GM12878 (cell line): ENCODE measurements around the gene DISC1. TPM values are rescaled to one million over a fixed set of nuclear protein-coding genes. Genes with fewer than 3 reads are reported as not detected.
A peak's percentile ranks its signal among the peaks of the same experiment; 100 is the strongest.

Experiments
- ATAC-seq: fragments of 200-7000 bp; cut with Tn5 transposase; 3 replicates; pipeline ENCODE4 v1.9.1; 2020; ENCODE audit warnings: mild to moderate bottlenecking, moderate library complexity
- BruUV-seq: library from RNA; stranded (reverse); fragments of 400-500 nt; replicated peaks from 2 replicates; lab custom pipeline; 2021; lab: Mats Ljungman, UMichigan
- CTCF ChIA-PET: fragments of 300-600 bp; sonication (Branson Sonifier 250); formaldehyde crosslinking; extraction: SDS; loops from one replicate; lab custom pipeline; 2021; ENCODE audit warnings: inconsistent platforms; lab: Yijun Ruan, JAX
- POLR2A ChIA-PET: fragments of 350-600 bp; formaldehyde crosslinking; extraction: SDS; loops from one replicate; lab custom pipeline; 2021; ENCODE audit warnings: inconsistent platforms; lab: Charles Lee
- RAD21 ChIA-PET: fragments of 300-600 bp; sonication (Branson Sonifier 250); formaldehyde crosslinking; loops from one replicate; lab custom pipeline; 2023; ENCODE audit warnings: antibody characterized with exemption; ENCODE audit not compliant: unreplicated experiment; lab: Charles Lee
- SMC1A ChIA-PET: fragments of 300-600 bp; sonication (Branson Sonifier 250); formaldehyde crosslinking; loops from one replicate; lab custom pipeline; 2023; ENCODE audit not compliant: unreplicated experiment, uncharacterized antibody; lab: Charles Lee
- DNase-seq: peaks from one replicate; pipeline ENCODE4 v3.0.0-alpha.2; 2011; ENCODE audit warnings: low read depth, low spot score
- FAIRE-seq: peaks from 3 replicates; lab custom pipeline; 2011; peaks lifted over from hg19 to GRCh38; lab: Jason Lieb, UNC
- H2AFZ ChIP-seq: 2 replicates; pipeline ENCODE4 v1.6.0; 2011; ENCODE audit warnings: low read depth, low read length, control low read depth; ENCODE audit not compliant: control insufficient read depth
- H3K27ac ChIP-seq: 2 replicates; pipeline ENCODE4 v1.5.1; 2011; ENCODE audit warnings: control low read depth; ENCODE audit not compliant: control insufficient read depth, insufficient read depth
- H3K27me3 ChIP-seq, 2 experiments: replicated peaks in 1 of 2; 2 replicates each; pipeline versions ENCODE4 v1.6.0 to v1.6.1; 2011; ENCODE audit warnings: low read length in 1 of 2; ENCODE audit not compliant: control insufficient read depth in 2 of 2, insufficient read depth in 2 of 2
- H3K36me3 ChIP-seq, 2 experiments: 2 replicates each; pipeline ENCODE4 v1.5.1; 2011; ENCODE audit warnings: low read length in 1 of 2; ENCODE audit not compliant: control insufficient read depth in 2 of 2, insufficient read depth in 2 of 2
- H3K4me1 ChIP-seq: 2 replicates; pipeline ENCODE4 v1.6.1; 2011; ENCODE audit warnings: mild to moderate bottlenecking, low read length, moderate library complexity, mixed read lengths; ENCODE audit not compliant: control insufficient read depth, insufficient read depth
- H3K4me2 ChIP-seq: 2 replicates; pipeline ENCODE4 v1.6.0; 2011; ENCODE audit warnings: control low read depth; ENCODE audit not compliant: control insufficient read depth, insufficient read depth
- H3K4me3 ChIP-seq: fragments of 200-600 bp; sonication (generic); 2 replicates; pipeline ENCODE4 v1.5.1; 2016
- H3K79me2 ChIP-seq: 2 replicates; pipeline ENCODE4 v1.6.0; 2011; ENCODE audit warnings: low read length; ENCODE audit not compliant: control insufficient read depth, insufficient read depth
- H3K9ac ChIP-seq: 2 replicates; pipeline ENCODE4 v1.8.0; 2011; ENCODE audit warnings: low read length, control low read depth, mixed read lengths; ENCODE audit not compliant: control insufficient read depth, insufficient read depth
- H3K9me3 ChIP-seq: replicated peaks from 3 replicates; pipeline ENCODE4 v1.5.1; 2011; ENCODE audit warnings: mild to moderate bottlenecking, low read length; ENCODE audit not compliant: control insufficient read depth, insufficient read depth
- H4K20me1 ChIP-seq: 2 replicates; pipeline ENCODE4 v1.6.0; 2011; ENCODE audit not compliant: control insufficient read depth, insufficient read depth
- CHD2 ChIP-seq: IDR thresholded peaks from 2 replicates; pipeline ENCODE4 v1.6.1; 2011; ENCODE audit warnings: low read depth, low read length, improper control_type of control experiment, borderline replicate concordance
- SPI1 ChIP-seq: IDR thresholded peaks from 2 replicates; pipeline ENCODE4 v1.6.1; 2011; ENCODE audit warnings: low read depth, mild to moderate bottlenecking, low read length, moderate library complexity, borderline replicate concordance; ENCODE audit not compliant: insufficient read depth
- TCF3 ChIP-seq: IDR thresholded peaks from 2 replicates; pipeline ENCODE4 v1.6.1; 2012; ENCODE audit warnings: low read depth, mild to moderate bottlenecking, low read length, borderline replicate concordance; ENCODE audit not compliant: insufficient read depth
- ZNF592 ChIP-seq: fragments of 450-650 bp; IDR thresholded peaks from 2 replicates; pipeline ENCODE4 v1.6.1; 2017; ENCODE audit warnings: mild to moderate bottlenecking, moderate library complexity
- WGBS: methylation state at CpG from one replicate; pipeline ENCODE4 v1.1.6; 2016; ENCODE audit warnings: low lambda C conversion rate; ENCODE audit not compliant: insufficient replicate concordance, insufficient coverage; ENCODE audit errors: missing lambda C conversion rate; 5-methylcytosine and 5-hydroxymethylcytosine counted together
- in situ Hi-C: fragments of 300-500 bp; cut with MboI; formaldehyde crosslinking; loops from 9 replicates; pipeline ENCODE4 v1.14.3; 2018; ENCODE audit warnings: mixed read lengths
- intact Hi-C: fragments of 100-400 bp; cut with micrococcal nuclease; formaldehyde crosslinking; loops from one replicate; pipeline ENCODE4 v1.14.2; 2022; ENCODE audit not compliant: unreplicated experiment
- polyA plus RNA-seq, 11 experiments: library from polyadenylated mRNA; depleted of rRNA in 4 of 11; unstranded in 6 of 11; stranded (reverse) in 5 of 11; fragments of >200 nt; fragmentation: Nextera tagmentation in 4 of 11; fragmentation: Illumina TruSeq in 1 of 11; extraction: Ambion mirVana in 4 of 11; extraction: Trizol in 1 of 11; gene quantifications; 1 replicate in 1 of 11; 2 replicates in 10 of 11; pipeline versions ENCODE4 v1.2.1 to v1.2.3, GENCODE V29; 2011 to 2016; ENCODE audit warnings: inconsistent platforms in 2 of 11, missing spikeins in 2 of 11, low read depth in 1 of 11
- total RNA-seq, 4 experiments: library from RNA; depleted of rRNA in 3 of 4; stranded (reverse); fragments of >200 nt in 3 of 4; fragmentation: Illumina TruSeq in 1 of 4; extraction: Trizol in 1 of 4; gene quantifications; 2 replicates each; pipeline versions ENCODE4 v1.2.1 to v1.2.3, GENCODE V29; 2013 to 2021

DISC1 gene
- total and polyA plus RNA-seq, 10 of the 15 experiments (the other 5 are each of a cell fraction or from before 2014, with no cell fraction given) = 0.05 to 0.72 (median 0.19) TPM; not detected in 1

GRCh38 chr1:231970684-231971083 lies 344.1 kb downstream of the DISC1 start:
- DNase-seq = no peak
- no peak overlapping the region for H3K9ac ChIP-seq
- H4K20me1 ChIP-seq = no peaks in the 10 kb centered on the region
- RAD21 ChIA-PET = no interaction called here
- no peak for TF ChIP-seq ZNF592
- peak; percentile 10; the same call in 1 of the 2 replicates for TF ChIP-seq SPI1
- TF ChIP-seq CHD2 = no peak
- TF ChIP-seq TCF3 = no peak
- TF ChIP-seq, all 136 proteins: peak for 1
- ATAC-seq (no peak), FAIRE-seq (no peak)
- H3K27me3 ChIP-seq = no peaks in the 10 kb centered on the region
- H3K4me3 ChIP-seq = no peak overlapping the region
- ChIA-PET CTCF (interaction anchor here (0.5 kb wide), 1 partner anchor 46 kb away, joined by 3 read pairs; no protein-coding TSS in a partner anchor), POLR2A (no interaction called here), SMC1A (no interaction called here)
- no TSS peak for BruUV-seq
- no peaks in the 10 kb centered on the region for H3K79me2 ChIP-seq
- H3K4me2 ChIP-seq = no peak overlapping the region
- no peaks in the 10 kb centered on the region for H3K36me3 ChIP-seq
- in situ Hi-C loops (no loop called here), intact Hi-C loops (no loop called here)
- H2AFZ ChIP-seq = no peak overlapping the region
- H3K4me1 ChIP-seq = no peaks in the 10 kb centered on the region
- 58% methylated on average over 2 of the region's 2 CpGs for WGBS
- no peaks in the 10 kb centered on the region for H3K9me3 ChIP-seq
- H3K27ac ChIP-seq = no peak overlapping the region
